ENCODE results near the gene CALML6. TPM values are rescaled to one million over a fixed set of nuclear protein-coding genes. Genes with fewer than 3 reads are reported as not detected.

Gene CALML6
- total RNA-seq, 2 donors from 2014 or later, result 1.0 to 4.3 TPM

DNA sequence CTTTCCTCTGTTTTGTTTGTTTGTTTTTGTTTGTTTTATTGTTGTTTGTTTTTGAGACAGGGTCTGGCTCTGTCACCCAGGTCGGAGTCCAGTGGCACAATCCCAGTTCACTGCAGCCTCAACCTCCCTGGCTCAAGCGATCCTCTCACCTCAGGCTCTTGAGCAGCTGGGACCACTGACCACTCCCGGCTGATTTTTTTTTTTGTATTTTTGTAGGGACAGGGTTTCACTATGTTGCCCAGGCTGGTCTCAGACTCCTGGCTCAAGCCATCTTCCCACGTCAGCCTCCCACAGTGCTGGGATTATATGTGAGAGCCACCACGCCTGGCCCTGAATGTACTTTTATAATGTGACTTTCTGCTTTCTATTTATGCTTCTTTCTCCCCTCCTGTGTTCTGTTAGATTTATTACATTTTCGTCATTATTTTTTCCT is 5.0 kb upstream of the CALML6 start:
- peak overlapping the region in 2 of 4 donors; percentile 91 to 95 for H3K27ac ChIP-seq
- no peaks in the 10 kb centered on the region for H3K9me3 ChIP-seq
- 66 to 80% methylated on average over 6 of the region's 6 CpGs for WGBS, 2 donors
- DNase-seq (peak in 1 of 4 donors; percentile 1), ATAC-seq (no peak)
- no peaks in the 10 kb centered on the region for H3K27me3 ChIP-seq
- H3K4me1 ChIP-seq, result peaks cover 55% of the 10 kb centered on the region
- no peak overlapping the region for H3K4me3 ChIP-seq
- intact Hi-C loops (cut with DNase I), result no loop called here
- no peaks in the 10 kb centered on the region for H3K36me3 ChIP-seq (replicated peaks in 1 of 2; ENCODE audit: insufficient read depth in 1 of 2, low read depth in 2 of 2)
- TF ChIP-seq POLR2A (IDR thresholded peaks at IDR 0.05), result no peak
- TF ChIP-seq, protein P1, sequence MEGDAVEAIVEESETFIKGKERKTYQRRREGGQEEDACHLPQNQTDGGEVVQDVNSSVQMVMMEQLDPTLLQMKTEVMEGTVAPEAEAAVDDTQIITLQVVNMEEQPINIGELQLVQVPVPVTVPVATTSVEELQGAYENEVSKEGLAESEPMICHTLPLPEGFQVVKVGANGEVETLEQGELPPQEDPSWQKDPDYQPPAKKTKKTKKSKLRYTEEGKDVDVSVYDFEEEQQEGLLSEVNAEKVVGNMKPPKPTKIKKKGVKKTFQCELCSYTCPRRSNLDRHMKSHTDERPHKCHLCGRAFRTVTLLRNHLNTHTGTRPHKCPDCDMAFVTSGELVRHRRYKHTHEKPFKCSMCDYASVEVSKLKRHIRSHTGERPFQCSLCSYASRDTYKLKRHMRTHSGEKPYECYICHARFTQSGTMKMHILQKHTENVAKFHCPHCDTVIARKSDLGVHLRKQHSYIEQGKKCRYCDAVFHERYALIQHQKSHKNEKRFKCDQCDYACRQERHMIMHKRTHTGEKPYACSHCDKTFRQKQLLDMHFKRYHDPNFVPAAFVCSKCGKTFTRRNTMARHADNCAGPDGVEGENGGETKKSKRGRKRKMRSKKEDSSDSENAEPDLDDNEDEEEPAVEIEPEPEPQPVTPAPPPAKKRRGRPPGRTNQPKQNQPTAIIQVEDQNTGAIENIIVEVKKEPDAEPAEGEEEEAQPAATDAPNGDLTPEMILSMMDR (IDR thresholded peaks at IDR 0.05), result no peak

DNA sequence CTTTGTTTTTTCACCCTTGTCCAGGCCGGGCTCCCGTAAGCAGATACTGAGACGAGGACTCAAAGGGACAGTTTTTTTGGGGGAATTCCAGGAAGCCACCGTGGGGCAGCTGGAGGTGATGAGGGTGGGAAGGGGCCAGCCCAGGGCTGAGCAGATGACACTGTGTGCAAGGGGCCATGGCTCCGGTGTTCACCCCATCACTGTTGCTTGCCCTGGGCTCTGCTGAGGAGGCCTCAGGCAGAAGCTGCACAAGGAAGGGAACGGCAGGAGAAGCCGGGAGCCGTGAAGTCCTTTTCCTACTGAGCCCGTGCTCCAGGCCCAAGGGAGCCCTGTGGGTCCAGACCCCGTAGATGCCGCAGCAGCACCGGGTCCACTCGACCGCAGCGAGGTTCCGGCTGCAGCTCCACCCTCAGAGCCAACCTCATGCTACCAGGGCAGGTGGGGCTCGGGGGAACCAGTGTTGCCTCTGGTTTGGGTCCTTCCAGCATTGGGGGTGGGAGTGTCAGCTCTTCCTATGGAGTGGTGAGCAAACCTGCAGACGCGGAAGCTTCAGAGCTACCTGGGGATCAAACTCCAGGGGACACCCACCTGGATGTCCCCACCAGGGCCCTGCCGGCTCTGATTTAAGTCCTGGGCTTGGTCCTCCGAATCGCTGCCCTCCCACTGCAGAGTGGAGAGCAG is 4.3 kb upstream of the CALML6 start:
- no peaks in the 10 kb centered on the region for H3K36me3 ChIP-seq (replicated peaks in 1 of 2; ENCODE audit: insufficient read depth in 1 of 2, low read depth in 2 of 2)
- peaks cover 62% of the 10 kb centered on the region for H3K4me1 ChIP-seq
- WGBS, 2 donors, result 89 to 96% methylated on average over 7 to 15 of the region's 22 CpGs
- intact Hi-C loops (cut with DNase I), result no loop called here
- TF ChIP-seq POLR2A (IDR thresholded peaks at IDR 0.05), result no peak
- TF ChIP-seq, protein P1 (IDR thresholded peaks at IDR 0.05), result no peak
- DNase-seq (peak; percentile 3 to 21 (median 10)), ATAC-seq (no peak)
- H3K27me3 ChIP-seq, result no peaks in the 10 kb centered on the region
- no peak overlapping the region for H3K4me3 ChIP-seq
- H3K9me3 ChIP-seq, result no peaks in the 10 kb centered on the region
- H3K27ac ChIP-seq, result no peak overlapping the region

DNA sequence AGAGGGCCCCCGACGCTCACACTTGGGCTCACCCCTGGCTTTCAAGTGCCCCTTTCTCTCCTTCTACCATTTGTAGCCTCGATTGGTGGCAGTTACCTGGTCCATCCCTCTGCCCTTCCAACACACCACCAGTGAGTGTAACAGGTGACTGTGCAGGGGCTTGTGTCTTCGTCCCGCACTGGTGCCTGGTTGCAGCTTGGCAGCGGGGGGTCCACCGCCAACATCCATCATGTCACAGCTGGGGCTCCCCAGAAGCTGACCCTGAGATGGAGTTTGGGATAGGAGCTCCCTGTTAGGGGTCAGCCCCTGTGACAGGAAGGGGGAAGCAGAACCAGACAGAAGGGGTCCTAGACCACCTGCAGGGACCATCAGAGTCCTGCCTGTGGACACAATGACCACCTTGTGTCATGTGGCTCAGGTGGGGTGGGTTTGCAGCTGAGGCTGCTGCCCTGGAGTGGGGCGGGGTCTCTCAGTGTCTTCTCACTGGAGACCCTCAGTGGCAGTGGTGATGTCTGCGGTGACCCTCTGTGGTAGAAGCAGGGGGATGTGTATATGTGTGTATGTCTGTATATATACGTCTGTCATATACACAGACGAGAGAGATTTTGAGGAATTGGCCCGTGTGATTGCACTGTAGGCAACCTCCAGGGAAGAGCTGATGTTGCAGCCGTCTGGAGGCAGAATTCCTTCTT is 3.6 kb upstream of the CALML6 start:
- H3K27me3 ChIP-seq, result no peaks in the 10 kb centered on the region
- intact Hi-C loops (cut with DNase I), result no loop called here
- DNase-seq, result peak in 2 of 4 donors; percentile 2 to 13
- no peak overlapping the region for H3K27ac ChIP-seq
- WGBS, 2 donors, result 84 to 93% methylated on average over 13 of the region's 13 CpGs
- TF ChIP-seq POLR2A (IDR thresholded peaks at IDR 0.05), result no peak
- TF ChIP-seq, protein P1 (IDR thresholded peaks at IDR 0.05), result no peak
- H3K36me3 ChIP-seq (replicated peaks in 1 of 2; ENCODE audit: insufficient read depth in 1 of 2, low read depth in 2 of 2), result no peaks in the 10 kb centered on the region
- H3K4me1 ChIP-seq, result peaks cover 62% of the 10 kb centered on the region
- ATAC-seq, result no peak
- H3K4me3 ChIP-seq, result no peak overlapping the region
- H3K9me3 ChIP-seq, result no peaks in the 10 kb centered on the region

DNA sequence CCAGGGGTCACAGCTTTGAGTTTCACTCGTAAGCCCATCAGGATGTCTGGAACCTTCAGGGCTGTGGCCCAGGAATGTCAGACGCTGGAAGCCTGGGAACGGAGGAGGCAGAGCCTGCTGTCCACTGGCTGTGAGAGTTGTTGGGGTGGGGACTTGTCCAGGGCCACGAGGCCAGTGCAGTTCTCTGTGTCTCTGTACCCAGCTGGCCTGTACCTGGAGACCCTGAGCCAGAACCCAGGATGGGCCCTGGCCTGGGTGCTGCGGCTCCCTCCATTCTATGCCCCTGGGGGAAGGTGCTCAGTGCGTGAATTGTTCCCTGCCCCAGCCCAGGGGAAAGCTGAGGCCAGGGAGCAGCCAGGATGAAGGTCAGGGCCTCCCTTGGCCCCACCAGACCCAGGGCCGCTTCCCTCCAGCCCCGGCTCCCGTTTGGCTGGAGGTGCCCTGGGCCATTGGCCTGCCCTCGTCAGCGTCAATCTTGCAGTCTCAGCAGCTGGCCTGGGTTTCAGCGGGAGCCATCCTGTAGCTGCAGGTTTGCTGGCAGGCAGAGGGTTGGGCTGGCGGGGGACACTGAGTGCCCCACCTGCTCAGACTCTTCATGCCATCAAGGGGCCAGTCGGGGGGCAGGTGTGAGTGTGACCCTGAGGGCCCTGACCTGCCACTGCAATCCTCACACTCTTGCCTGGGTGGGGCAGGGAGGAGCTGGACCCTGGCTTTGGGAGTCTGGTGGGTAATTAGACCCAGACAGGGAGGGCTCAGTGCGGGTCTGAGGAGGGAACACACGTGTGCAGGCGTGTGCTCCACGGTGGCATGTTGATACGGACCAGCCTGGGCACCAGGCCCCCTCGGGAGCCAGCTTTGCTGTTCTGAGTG is 724 bp upstream of the CALML6 start:
- no peak for ATAC-seq
- intact Hi-C loops (cut with DNase I), result no loop called here
- DNase-seq, result peak in 3 of 4 donors; percentile 45 to 66 (median 55)
- Histone ChIP-seq H3K36me3 (replicated peaks in 1 of 2; ENCODE audit: insufficient read depth in 1 of 2, low read depth in 2 of 2) (no peaks in the 10 kb centered on the region), H3K27ac (peak overlapping the region; percentile 81 to 96 (median 93)), H3K4me3 (no peak overlapping the region), H3K4me1 (peaks cover 67% of the 10 kb centered on the region), H3K9me3 (no peaks in the 10 kb centered on the region), H3K27me3 (no peaks in the 10 kb centered on the region)
- WGBS, 2 donors, result 32 to 34% methylated on average over 8 to 14 of the region's 20 CpGs
- TF ChIP-seq, protein P1 (IDR thresholded peaks at IDR 0.05), result no peak
- no peak for TF ChIP-seq POLR2A (IDR thresholded peaks at IDR 0.05)

Data from body of pancreas (tissue), 4 donors.